ENCODE data around the gene RNF113A.
A peak's percentile ranks its signal among the peaks of the same experiment; 100 is the strongest.
"Not testable (repeated sequence)": the region's sequence is repeated elsewhere in the genome, so short reads cannot be mapped to it uniquely, and the experiment has no call there.

Gene RNF113A

DNA sequence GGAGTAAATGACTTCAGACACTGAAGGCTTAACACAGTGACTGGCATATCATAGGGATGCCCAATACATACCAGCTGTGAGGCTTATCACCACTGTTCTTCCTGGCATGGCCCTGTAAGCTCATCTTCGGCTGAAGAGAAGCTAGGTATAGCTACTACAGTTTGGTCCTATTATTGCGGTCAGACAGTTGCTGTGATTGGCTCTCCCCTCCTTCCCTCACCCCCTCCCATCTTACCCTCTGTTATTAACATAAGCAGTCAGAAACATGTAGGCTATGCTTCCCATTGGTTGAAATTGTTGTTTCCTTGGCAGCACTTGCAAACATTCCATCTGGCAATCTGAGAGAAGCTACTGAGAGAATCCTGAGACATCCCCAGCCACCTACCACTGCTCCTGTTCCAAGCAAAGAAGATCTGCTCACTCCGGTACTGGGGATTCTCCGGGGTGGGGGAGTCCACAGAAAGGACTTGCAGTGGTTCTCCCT, 24.4 kb upstream of the RNF113A start, which contains the start of gene AKAP14:
AKAP14 (plus strand) TSS at position 51 of the 484 bp plus-strand sequence. CDS start 7,331 bp downstream, outside the sequence.
- no peak for TF ChIP-seq POLR2AphosphoS5 (IDR thresholded peaks at IDR 0.05; ENCODE audit: low read depth)
- TF ChIP-seq GABPA (IDR thresholded peaks at IDR 0.05; ENCODE audit: low read depth): no peak
- TF ChIP-seq, protein P1, sequence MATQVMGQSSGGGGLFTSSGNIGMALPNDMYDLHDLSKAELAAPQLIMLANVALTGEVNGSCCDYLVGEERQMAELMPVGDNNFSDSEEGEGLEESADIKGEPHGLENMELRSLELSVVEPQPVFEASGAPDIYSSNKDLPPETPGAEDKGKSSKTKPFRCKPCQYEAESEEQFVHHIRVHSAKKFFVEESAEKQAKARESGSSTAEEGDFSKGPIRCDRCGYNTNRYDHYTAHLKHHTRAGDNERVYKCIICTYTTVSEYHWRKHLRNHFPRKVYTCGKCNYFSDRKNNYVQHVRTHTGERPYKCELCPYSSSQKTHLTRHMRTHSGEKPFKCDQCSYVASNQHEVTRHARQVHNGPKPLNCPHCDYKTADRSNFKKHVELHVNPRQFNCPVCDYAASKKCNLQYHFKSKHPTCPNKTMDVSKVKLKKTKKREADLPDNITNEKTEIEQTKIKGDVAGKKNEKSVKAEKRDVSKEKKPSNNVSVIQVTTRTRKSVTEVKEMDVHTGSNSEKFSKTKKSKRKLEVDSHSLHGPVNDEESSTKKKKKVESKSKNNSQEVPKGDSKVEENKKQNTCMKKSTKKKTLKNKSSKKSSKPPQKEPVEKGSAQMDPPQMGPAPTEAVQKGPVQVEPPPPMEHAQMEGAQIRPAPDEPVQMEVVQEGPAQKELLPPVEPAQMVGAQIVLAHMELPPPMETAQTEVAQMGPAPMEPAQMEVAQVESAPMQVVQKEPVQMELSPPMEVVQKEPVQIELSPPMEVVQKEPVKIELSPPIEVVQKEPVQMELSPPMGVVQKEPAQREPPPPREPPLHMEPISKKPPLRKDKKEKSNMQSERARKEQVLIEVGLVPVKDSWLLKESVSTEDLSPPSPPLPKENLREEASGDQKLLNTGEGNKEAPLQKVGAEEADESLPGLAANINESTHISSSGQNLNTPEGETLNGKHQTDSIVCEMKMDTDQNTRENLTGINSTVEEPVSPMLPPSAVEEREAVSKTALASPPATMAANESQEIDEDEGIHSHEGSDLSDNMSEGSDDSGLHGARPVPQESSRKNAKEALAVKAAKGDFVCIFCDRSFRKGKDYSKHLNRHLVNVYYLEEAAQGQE (IDR thresholded peaks at IDR 0.05; ENCODE audit: insufficient replicate concordance, low read depth): no peak
- TF ChIP-seq SPI1 (IDR thresholded peaks at IDR 0.05; ENCODE audit: borderline replicate concordance, low read depth): no peak
- TF ChIP-seq, protein P2, sequence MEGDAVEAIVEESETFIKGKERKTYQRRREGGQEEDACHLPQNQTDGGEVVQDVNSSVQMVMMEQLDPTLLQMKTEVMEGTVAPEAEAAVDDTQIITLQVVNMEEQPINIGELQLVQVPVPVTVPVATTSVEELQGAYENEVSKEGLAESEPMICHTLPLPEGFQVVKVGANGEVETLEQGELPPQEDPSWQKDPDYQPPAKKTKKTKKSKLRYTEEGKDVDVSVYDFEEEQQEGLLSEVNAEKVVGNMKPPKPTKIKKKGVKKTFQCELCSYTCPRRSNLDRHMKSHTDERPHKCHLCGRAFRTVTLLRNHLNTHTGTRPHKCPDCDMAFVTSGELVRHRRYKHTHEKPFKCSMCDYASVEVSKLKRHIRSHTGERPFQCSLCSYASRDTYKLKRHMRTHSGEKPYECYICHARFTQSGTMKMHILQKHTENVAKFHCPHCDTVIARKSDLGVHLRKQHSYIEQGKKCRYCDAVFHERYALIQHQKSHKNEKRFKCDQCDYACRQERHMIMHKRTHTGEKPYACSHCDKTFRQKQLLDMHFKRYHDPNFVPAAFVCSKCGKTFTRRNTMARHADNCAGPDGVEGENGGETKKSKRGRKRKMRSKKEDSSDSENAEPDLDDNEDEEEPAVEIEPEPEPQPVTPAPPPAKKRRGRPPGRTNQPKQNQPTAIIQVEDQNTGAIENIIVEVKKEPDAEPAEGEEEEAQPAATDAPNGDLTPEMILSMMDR (IDR thresholded peaks at IDR 0.05; ENCODE audit: insufficient read depth, low read length): no peak
- no peak within 1 kb of the TSS for H3K4me3 ChIP-seq (replicated peaks; ENCODE audit: insufficient read depth, low read length)
- no peak within 1 kb of the TSS for H3K27ac ChIP-seq (replicated peaks)
- H3K27me3 ChIP-seq (ENCODE audit: insufficient read depth, poor library complexity, severe bottlenecking): no peaks in the 10 kb centered on the region
- DNase-seq (ENCODE audit: low read depth in 1 of 2, low spot score in 1 of 2): no peak

DNA sequence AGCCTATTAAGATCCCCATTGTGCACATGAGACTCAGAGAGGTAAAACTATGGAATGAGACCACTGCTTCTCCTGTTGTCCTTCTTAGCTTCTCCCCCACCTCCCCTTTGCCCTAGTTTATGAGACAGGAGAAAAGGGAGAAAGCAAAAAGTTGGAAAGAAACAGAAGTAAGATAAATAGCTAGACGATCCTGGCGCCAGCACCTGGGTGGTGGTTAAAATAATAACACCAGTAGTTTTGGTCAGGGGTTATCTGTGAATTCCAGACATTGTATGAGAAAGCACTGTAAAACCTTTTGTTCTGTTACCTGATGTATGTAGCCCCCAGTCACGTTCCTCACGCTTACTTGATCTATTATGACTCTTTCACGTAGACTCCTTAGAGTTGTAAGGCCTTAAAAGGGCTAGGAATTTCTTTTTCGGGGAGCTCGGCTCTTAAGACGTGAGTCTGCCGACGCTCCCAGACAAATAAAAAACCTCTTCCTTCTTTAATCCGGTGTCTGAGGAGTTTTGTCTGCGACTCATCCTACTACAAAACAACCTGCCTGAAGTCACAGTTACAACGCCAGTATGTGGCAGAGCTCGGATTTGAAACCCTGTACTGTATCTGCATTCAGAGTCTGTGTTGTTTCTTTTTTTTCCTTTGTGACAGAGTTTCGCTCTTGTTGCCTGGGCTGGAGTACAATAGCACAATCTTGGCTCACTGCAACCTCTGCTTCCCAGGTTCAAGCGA, 20.6 kb upstream of the RNF113A start:
- H3K27me3 ChIP-seq (ENCODE audit: insufficient read depth, poor library complexity, severe bottlenecking); DNase-seq (ENCODE audit: low read depth in 1 of 2, low spot score in 1 of 2); H3K27ac ChIP-seq (replicated peaks); H3K4me3 ChIP-seq (replicated peaks; ENCODE audit: insufficient read depth, low read length): not testable (repeated sequence)

DNA sequence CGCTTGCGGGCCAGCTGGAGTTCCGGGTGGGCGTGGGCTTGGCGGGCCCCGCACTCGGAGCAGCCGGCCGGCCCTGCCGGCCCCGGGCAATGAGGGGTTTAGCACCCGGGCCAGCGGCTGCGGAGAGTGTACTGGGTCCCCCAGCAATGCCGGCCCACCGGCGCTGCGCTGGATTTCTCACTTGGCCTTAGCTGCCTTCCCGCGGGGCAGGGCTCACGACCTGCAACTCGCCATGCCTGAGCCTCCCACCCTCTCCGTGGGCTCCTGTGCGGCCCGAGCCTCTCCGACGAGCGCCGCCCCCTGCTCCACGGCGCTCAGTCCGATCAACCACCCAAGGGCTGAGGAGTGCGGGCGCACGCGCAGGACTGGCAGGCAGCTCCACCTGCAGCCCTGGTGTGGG, 19.1 kb upstream of the RNF113A start:
- not testable (repeated sequence) for H3K27me3 ChIP-seq (ENCODE audit: insufficient read depth, poor library complexity, severe bottlenecking); H3K4me3 ChIP-seq (replicated peaks; ENCODE audit: insufficient read depth, low read length); DNase-seq (ENCODE audit: low read depth in 1 of 2, low spot score in 1 of 2); H3K27ac ChIP-seq (replicated peaks)

DNA sequence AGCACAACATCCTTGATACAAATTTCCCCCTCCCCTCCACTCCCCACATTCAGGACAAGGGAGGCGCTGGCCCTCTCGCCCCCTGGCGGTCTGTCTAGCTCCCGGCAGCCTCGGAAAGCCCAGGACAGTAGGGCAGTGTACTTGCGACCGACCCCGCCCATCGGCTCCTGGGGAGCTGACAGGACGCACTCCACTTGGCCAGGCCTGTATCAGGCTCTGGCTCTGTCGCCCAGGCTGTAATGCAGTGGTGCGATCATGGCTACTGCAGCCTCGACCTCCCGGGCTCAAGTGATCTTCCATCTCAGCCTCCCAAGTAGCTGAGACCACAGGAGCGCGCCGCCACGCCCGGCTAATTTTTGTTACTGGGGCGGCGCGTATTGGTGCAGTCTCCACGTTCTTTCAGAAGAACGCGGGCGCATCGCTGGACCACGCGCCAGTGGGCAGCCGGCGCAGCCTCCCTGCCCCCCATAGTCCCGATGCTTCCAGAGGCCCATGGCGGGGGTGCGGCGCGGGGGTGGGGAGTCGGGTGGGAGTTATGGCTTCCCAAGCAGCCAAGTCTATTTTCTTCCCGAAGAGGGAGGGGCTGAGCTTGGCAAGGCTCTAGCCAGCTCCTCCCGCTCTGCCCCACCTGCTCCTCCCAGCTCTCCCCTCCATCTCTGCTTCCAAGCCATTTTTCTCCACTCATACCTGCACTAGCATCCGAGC, 16.3 kb upstream of the RNF113A start:
- no peak overlapping the region for H3K27ac ChIP-seq (replicated peaks)
- H3K4me3 ChIP-seq (replicated peaks; ENCODE audit: insufficient read depth, low read length): no peak overlapping the region
- TF ChIP-seq SPI1 (IDR thresholded peaks at IDR 0.05; ENCODE audit: borderline replicate concordance, low read depth) (no peak), POLR2AphosphoS5 (IDR thresholded peaks at IDR 0.05; ENCODE audit: low read depth) (no peak), GABPA (IDR thresholded peaks at IDR 0.05; ENCODE audit: low read depth) (no peak)
- TF ChIP-seq, protein P2 (IDR thresholded peaks at IDR 0.05; ENCODE audit: insufficient read depth, low read length): no peak
- TF ChIP-seq, protein P1 (IDR thresholded peaks at IDR 0.05; ENCODE audit: insufficient replicate concordance, low read depth): no peak
- no peaks in the 10 kb centered on the region for H3K27me3 ChIP-seq (ENCODE audit: insufficient read depth, poor library complexity, severe bottlenecking)
- peak; percentile 17 to 60 for DNase-seq (ENCODE audit: low read depth in 1 of 2, low spot score in 1 of 2)

All from HL-60 (cell line).